HG02763 (cell line): Measurements from ENCODE around the gene PBXIP1.
A peak's percentile ranks its signal among the peaks of the same experiment; 100 is the strongest.

Experiments used
- ATAC-seq: cut with Tn5 transposase; IDR thresholded peaks from one replicate; pipeline ENCODE4 v1.9.1; 2021; ENCODE audit warnings: mild to moderate bottlenecking, moderate library complexity; ENCODE audit not compliant: unreplicated experiment

PBXIP1 gene

DNA sequence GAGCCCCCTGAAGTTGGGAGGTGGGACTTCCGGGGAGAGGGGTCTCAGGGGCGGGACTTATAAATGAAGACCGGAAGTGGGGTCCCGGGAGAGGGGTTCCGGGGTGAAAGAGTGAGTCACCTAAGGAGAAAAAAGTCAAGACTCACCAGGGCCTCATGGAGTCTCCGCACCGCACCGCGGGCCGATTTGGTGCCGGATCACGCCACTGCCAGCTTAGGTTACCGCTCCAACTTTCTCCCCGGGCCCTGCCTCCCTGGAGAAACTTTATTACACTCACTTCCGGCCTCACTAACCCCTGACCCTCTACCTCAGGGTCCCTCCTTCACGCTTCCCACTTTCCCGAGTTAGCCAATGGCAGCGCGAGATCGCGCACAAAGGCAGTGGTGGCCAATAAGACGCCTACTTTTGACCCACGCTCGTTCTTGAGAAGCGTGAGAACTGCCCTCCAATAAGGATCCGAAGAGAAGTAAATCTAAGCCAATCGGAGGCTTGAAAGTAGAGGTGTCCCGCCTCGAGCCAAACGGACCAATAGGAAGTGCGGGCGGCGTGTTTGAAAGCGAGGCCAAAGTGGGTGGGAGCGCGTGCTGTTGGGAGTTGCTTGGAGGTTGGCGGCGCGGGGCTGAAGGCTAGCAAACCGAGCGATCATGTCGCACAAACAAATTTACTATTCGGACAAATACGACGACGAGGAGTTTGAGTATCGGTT lies 18.4 kb upstream of the PBXIP1 start, which contains the start of gene CKS1B:
CKS1B (plus strand) TSS at position 580 of the 706 bp plus-strand sequence; CDS start at position 645, 65 bp downstream.
- ATAC-seq: peak; percentile 74

GRCh38 chr1:154973344-154974101 lies 17.6 kb upstream of the PBXIP1 start:
- ATAC-seq: no peak

DNA sequence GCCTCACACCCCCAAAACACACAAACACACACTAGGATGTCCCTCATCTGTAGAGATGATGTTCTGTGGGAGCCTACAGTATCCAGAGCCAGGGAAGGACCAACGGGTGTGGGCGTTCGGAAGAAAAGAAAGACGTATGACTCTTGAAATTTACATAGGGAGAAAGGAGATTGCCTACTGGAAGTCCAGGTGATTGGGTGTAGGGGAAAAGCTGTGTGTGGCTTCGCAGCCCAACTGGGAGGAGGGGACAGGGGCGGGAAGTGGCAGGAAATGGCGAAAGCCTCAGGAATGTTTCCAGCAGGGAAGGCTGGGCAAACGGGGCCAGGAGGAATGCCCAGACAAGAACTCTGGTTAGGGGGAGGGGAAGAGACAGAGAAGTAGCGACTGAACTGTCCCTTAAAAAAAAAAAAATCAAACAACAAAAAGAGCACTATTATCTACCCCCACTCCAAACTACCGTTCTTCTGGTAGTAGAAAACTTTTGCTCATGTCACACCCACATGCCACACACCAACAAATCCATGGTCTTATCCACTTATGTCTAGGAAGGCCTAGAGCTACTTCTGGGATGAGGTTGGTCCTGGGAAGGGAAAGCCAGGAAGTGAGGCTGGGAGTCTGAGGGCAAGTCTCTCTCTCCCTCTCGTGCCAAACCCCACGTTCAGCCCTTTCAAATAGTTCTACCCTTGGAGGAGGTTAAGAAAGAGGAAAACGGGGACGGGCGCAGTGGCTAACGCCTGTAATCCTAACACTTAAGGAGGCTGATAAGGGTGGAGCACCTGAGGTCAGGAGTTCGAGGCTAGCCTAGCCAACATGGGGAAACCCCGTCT lies 16.8 kb upstream of the PBXIP1 start:
- no peak for ATAC-seq

- ATAC-seq: no peak
These were observed 16.3 kb upstream of the PBXIP1 start for GRCh38 chr1:154972213-154972516.

- no peak for ATAC-seq
These were observed 15.6 kb upstream of the PBXIP1 start for GRCh38 chr1:154971341-154971998.

GRCh38 chr1:154970631-154971340 lies 14.9 kb upstream of the PBXIP1 start, which contains the start of gene SHC1:
TSS of gene SHC1 (minus strand) at chr1:154970747. CDS start at chr1:154970526, 221 bp downstream.
- no peak for ATAC-seq

- ATAC-seq: no peak
These were observed 14.1 kb upstream of the PBXIP1 start for GRCh38 chr1:154969860-154970452.

GRCh38 chr1:154969246-154969645 lies 13.3 kb upstream of the PBXIP1 start:
- no peak for ATAC-seq

GRCh38 chr1:154968731-154969130 lies 12.8 kb upstream of the PBXIP1 start:
- no peak for ATAC-seq

- ATAC-seq: no peak
These were observed 11.5 kb upstream of the PBXIP1 start for GRCh38 chr1:154967331-154967950.

DNA sequence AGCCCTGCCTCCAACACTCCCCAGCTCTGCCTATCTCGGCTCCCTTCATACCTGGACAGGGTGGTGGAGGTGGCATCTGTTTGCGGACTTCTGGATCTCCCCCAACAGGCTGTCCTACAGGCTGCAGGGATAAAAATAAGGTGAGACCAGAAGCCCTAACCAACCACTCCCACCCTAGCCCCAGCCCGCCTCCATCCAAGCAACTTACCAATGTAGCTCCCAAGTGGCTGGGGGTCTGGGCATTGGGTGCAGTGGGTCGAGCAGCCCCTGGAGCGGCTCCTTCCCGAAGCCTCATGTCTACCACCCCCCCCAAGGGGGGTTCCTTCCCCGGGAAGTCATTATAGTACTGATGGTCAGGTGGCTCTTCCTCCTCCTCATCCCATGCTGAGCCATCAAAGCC lies 10.2 kb upstream of the PBXIP1 start:
- no peak for ATAC-seq

DNA sequence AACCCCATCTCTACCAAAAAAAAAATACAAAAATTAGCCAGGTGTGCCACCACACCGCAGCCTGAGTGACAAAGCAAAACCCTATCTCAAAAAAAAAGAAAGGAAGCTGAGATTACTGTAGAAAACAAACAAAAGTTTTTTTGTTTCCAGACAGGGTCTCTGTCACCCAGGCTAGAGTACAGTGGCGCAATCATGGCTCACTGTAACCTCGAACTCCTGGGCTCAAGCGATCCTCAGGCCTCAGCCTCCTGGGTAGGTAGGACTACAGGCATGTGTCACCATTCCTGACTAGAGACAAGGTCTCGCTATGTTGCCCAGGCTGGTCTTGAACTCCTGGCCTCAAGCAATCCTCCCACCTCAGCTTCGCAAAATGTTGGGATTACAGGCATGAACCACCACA lies 8.5 kb upstream of the PBXIP1 start:
- ATAC-seq: no peak

DNA sequence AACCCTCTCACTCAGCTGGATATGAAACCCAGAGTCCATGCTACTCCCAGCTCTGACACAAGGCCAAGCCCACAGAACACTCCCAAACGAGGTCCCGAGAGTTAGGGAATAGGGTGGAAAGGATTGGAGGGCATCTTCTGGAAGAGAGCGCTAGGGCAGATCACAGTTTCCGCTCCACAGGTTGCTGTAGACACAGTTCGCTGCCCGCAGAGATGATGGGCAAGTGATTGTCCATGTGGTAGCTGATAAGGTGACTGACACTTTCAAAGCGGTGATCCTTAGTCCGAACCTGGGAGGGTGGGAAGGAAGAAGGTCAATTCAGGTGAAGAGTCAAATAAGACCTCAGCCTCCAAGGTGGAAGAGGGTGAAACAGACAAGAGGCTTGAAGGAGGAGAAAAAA lies 7.7 kb upstream of the PBXIP1 start:
- no peak for ATAC-seq

GRCh38 chr1:154962795-154963330 lies 7.0 kb upstream of the PBXIP1 start:
- ATAC-seq: no peak

DNA sequence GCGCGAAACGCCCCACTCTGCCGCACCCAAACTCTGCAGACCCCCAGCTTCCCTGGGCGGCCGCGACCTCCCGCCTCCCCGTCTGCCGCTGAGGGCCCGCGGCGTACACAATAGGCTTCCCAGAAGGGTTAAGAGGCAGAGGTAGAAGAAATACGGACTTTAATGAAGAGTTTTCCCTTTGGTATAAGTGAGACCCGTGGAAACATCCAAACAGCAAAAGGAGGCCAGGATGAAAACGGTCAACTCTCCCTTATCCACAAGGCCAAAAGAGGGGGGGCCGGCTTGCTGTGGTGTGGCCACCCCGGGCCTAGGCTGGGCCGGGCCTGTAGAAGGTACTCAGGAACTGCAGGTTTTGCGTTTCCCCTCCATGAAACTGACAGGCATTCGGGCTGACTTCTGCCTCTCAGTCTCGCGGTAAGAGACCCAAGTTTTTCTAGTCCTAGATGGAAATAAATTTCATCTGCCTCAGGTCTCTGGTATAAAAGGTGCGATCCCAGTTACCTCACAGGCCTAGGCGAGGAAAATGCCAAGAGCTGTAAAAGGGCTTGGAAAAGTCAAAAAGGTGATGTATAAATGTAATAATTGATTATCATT lies 6.4 kb upstream of the PBXIP1 start:
- ATAC-seq: no peak

GRCh38 chr1:154961207-154962155 lies 5.6 kb upstream of the PBXIP1 start, which contains the start of gene PYGO2:
TSS of gene PYGO2 (minus strand) at chr1:154961782. CDS start at chr1:154961576, 206 bp downstream.
- ATAC-seq: peak; percentile 78

DNA sequence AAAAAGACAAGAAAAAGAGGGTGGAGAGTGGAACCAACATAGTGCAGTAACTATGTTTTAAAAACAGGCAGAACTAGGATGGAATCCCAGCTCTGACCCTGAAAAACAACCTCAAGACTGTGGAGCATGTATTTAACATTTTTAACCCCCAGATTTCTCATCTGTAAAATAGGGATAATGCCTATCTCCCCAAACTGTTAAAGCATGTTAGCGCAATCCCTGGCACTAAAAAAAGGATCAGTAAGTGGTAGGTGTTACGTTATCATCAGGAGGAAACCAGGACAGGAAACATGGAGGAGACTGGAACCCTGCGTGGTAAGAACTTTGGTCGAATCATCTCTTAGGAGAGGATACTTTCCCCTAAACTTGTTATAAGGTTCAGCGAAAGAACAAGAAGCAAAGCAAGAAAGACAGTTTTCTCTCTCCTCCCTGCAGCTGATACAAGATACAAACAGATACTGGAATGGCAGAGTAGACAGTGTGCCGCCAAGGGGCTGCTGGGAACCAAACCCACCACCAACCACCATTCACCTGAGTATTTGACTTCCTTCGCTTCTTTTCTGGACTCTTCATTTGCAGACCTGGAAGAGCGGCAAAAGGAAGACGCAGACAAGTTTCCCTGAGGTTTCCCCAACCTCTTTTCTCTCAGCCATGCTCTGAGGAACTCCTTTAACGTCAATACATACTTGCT lies 4.7 kb upstream of the PBXIP1 start:
- no peak for ATAC-seq
